ENCODE results near the gene NRCAM. TPM values are rescaled to one million over a fixed set of nuclear protein-coding genes. Genes with fewer than 3 reads are reported as not detected.

The NRCAM gene
- total and polyA plus RNA-seq, 2 of the 8 experiments (the other 6 are each of a cell fraction or from before 2014, with no cell fraction given) = 2.7 to 3.8 TPM

GRCh38 chr7:108421720-108422331 is 34.4 kb downstream of the NRCAM start:
- Histone ChIP-seq H3K23me2 (ENCODE audit: low read depth, low read length) (no peaks in the 10 kb centered on the region; the same call in 1 of the 2 replicates), H2AFZ (ENCODE audit: low read length) (no peak overlapping the region), H3K79me2 (ENCODE audit: control insufficient read depth in 1 of 2, insufficient read depth in 2 of 2, low read length in 2 of 2) (no peaks in the 10 kb centered on the region), H2AK5ac (ENCODE audit: low read depth, low read length) (no peak overlapping the region), H2BK15ac (ENCODE audit: low read length) (no peak overlapping the region), H3K36me3 (ENCODE audit: control insufficient read depth in 2 of 4, insufficient read depth in 4 of 4, low read length in 3 of 4) (no peaks in the 10 kb centered on the region), H3K9me3 (ENCODE audit: insufficient read depth in 2 of 2, low read depth in 1 of 2, low read length in 1 of 2) (no peaks in the 10 kb centered on the region), H3K27me3 (replicated peaks in 1 of 4; ENCODE audit: control insufficient read depth in 3 of 4, extremely low read depth in 1 of 4, insufficient read depth in 3 of 4, low read length in 3 of 4) (no peaks in the 10 kb centered on the region), H3K4ac (replicated peaks; ENCODE audit: insufficient read length, low read depth, low read length) (no peak overlapping the region), H2BK5ac (ENCODE audit: low read depth, low read length) (no peak overlapping the region), H3K4me2 (ENCODE audit: insufficient read depth in 1 of 2, low read depth in 2 of 2, low read length in 2 of 2) (no peak overlapping the region), H3K18ac (ENCODE audit: extremely low read depth, low read length) (no peak overlapping the region), H3K4me1 (replicated peaks in 1 of 4; ENCODE audit: control insufficient read depth in 3 of 4, insufficient read depth in 4 of 4, low read length in 3 of 4) (peaks cover 0 to 3% (median 0%) of the 10 kb centered on the region in 4 experiments; a peak in 1 of 7 replicates), H3K56ac (replicated peaks; ENCODE audit: insufficient read length, low read depth, low read length) (no peak overlapping the region), H3K9ac (replicated peaks in 1 of 4; ENCODE audit: extremely low read depth in 1 of 4, low read depth in 3 of 4, low read length in 3 of 4) (no peak overlapping the region), H3K4me3 (ENCODE audit: extremely low read depth in 1 of 4, insufficient read depth in 2 of 4, low read depth in 3 of 4, low read length in 4 of 4) (no peak overlapping the region), H4K20me1 (replicated peaks in 1 of 2; ENCODE audit: control insufficient read depth in 1 of 2, insufficient read depth in 2 of 2, low read length in 2 of 2) (no peaks in the 10 kb centered on the region), H2BK12ac (ENCODE audit: low read depth, low read length) (no peak overlapping the region), H4K5ac (ENCODE audit: insufficient read length, low read depth, low read length) (no peak overlapping the region), H3K79me1 (ENCODE audit: low read depth, low read length) (no peaks in the 10 kb centered on the region), H2BK20ac (ENCODE audit: low read length) (no peak overlapping the region), H3K23ac (ENCODE audit: insufficient read length) (no peak overlapping the region), H2BK120ac (replicated peaks; ENCODE audit: low read depth, low read length) (no peak overlapping the region), H4K91ac (replicated peaks; ENCODE audit: insufficient read length, low read length) (no peak overlapping the region), H3K14ac (ENCODE audit: insufficient read length) (no peak overlapping the region), H4K8ac (ENCODE audit: extremely low read depth, insufficient read depth, low read length) (no peak overlapping the region), H3K27ac (ENCODE audit: low read depth, low read length) (no peak overlapping the region)
- WGBS, 2 experiments (ENCODE audit: extremely low coverage in 1 of 2, insufficient coverage in 1 of 2, insufficient read length in 1 of 2, insufficient replicate concordance in 2 of 2, low coverage in 1 of 2, low lambda C conversion rate in 2 of 2, missing lambda C conversion rate in 1 of 2) = 81% methylated on average over 3 of the region's 3 CpGs; no CpG with 5 or more reads in 1 of the 2 experiments
- DNase-seq (ENCODE audit: low read depth in 1 of 2, low spot score in 2 of 2) (no peak), FAIRE-seq (no peak)
- ChIA-PET CTCF (ENCODE audit: partially characterized antibody) (interaction anchor here (1.0 kb wide), 2 partner anchors 8 to 38 kb away, joined by 3 read pairs; no protein-coding TSS in a partner anchor), POLR2A (ENCODE audit: partially characterized antibody) (no interaction called here)
- no peak for TF ChIP-seq SP2 (IDR thresholded peaks at IDR 0.05; ENCODE audit: low read length)

Measured in H1 (cell line).